GM18870 (cell line): ENCODE measurements around the gene IGSF21.
"Not testable (repeated sequence)": the region's sequence is repeated elsewhere in the genome, so short reads cannot be mapped to it uniquely, and the experiment has no call there.

Experiments
- ATAC-seq: cut with Tn5 transposase; IDR thresholded peaks from one replicate; pipeline ENCODE4 v1.9.1; 2021; ENCODE audit warnings: moderate library complexity; ENCODE audit not compliant: unreplicated experiment

IGSF21 gene

GRCh38 chr1:18352636-18353265 is 245.2 kb downstream of the IGSF21 start:
- no peak for ATAC-seq

DNA sequence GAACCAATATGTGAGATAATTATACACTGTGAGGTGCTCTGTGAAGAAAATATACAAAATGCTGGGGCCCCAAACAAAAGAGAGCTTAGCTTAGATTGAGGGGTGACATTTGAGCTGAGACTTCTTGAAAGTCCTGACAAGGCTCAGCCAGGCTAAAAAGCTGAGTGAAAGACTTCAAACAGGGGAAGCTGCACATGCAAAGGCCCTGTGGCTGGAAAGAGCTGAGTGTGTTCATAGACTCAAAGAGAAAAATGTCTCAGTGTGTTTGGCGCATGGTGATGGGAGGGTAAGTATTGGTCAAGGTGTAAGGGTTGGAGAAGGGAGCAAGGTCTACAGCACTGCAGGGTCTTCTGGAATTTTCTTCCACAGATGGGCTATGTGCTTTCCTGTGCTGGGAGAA is 245.9 kb downstream of the IGSF21 start:
- no peak for ATAC-seq

GRCh38 chr1:18353992-18354391 is 246.4 kb downstream of the IGSF21 start:
- ATAC-seq = no peak

- ATAC-seq = no peak
These were observed 247.0 kb downstream of the IGSF21 start for GRCh38 chr1:18354612-18355011.

DNA sequence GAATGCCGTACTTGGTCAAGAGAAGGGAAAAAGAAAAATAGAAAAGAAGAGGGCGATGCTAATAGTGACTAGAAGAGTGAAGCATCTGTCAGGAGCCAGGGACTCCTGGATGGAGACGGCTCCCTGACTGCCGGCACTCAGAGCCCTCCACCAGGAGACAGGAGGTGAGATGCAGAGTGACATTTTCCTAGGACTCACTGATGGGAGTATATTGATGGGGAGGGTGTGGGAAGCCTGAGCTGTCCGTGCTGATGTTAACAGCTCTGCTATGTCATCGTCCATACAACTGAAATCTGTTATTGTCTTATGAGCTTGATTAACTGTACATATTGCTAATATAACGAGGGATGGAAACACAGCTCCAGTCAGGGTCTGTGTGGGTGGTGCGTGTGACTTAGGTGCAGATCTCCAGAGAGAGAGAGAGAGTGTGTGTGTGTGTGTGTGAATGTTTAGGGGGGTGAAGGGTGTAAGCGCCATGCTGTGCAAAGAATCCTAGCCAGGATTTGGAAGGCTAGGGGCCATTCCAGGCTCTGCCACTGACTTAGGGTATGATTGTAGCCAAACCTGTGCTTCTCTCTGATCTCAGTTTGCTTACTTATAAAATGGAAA is 250.1 kb downstream of the IGSF21 start:
- ATAC-seq = no peak

GRCh38 chr1:18358600-18358999 is 251.0 kb downstream of the IGSF21 start:
- no peak for ATAC-seq

GRCh38 chr1:18360251-18360650 is 252.7 kb downstream of the IGSF21 start:
- ATAC-seq = no peak

DNA sequence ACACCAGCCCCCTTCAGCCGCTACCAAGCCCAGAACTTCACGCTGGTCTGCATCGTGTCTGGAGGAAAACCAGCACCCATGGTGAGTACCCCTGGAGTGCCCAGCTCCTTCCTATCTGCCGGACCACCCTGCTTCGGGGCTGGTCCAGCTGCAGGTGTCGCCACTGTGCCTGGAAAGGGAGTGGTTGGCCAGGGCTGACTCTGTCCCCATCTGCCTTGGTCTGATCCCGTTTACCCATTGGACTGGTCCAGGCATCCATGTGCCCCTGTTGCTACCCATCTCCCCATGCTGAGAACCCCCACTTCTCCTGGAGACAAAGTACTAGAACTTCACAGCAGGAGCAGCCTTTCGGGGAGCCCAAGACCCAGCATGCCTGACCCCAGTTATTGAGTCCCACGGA is 254.6 kb downstream of the IGSF21 start:
- no peak for ATAC-seq

GRCh38 chr1:18363436-18363835 is 255.8 kb downstream of the IGSF21 start:
- ATAC-seq = no peak

DNA sequence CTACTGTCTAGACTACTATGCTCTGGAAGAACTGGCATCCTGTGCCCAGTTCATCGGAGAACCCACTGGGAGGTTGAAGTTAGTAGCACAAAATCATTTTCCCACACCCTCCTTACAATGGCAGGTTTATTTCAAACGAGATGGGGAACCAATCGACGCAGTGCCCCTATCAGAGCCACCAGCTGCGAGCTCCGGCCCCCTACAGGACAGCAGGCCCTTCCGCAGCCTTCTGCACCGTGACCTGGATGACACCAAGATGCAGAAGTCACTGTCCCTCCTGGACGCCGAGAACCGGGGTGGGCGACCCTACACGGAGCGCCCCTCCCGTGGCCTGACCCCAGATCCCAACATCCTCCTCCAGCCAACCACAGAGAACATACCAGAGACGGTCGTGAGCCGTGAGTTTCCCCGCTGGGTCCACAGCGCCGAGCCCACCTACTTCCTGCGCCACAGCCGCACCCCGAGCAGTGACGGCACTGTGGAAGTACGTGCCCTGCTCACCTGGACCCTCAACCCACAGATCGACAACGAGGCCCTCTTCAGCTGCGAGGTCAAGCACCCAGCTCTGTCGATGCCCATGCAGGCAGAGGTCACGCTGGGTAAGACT is 257.6 kb downstream of the IGSF21 start:
- no peak for ATAC-seq

- ATAC-seq = not testable (repeated sequence)
These were observed 264.9 kb downstream of the IGSF21 start for GRCh38 chr1:18372505-18372904.

DNA sequence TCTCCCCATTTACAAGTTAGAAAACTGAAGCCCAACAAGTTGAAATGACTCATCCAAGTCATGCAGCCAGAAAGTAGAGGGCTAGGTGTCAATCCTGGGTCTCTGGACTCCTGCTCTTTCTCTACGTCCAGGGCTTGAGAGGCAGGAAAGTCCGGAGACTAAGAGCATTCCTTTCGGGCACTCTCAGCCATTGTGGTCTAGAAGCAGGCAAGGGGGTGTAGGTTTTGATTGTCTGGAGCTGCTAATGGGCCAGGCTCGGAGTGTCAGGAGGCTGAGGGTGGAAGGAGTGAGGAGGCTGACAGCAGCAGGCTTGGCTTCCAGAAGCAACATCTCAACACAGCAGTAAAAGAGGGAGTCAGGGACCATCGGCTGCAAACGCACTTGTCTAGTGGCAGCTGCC is 265.6 kb downstream of the IGSF21 start:
- no peak for ATAC-seq

- no peak for ATAC-seq
These were observed 266.4 kb downstream of the IGSF21 start for GRCh38 chr1:18373882-18374493.

DNA sequence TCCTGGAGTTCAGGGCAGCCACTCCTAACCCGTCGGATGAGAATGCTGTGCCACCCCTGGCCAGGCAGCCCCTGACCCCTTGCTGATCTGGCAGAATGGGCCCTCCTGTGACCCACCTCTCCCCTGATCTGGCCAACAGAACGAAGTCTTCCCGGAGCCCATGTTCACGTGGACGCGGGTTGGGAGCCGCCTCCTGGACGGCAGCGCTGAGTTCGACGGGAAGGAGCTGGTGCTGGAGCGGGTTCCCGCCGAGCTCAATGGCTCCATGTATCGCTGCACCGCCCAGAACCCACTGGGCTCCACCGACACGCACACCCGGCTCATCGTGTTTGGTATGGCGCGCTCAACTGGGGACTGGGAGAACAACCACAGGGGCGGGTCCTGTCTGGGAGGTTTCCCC is 269.1 kb downstream of the IGSF21 start:
- no peak for ATAC-seq

DNA sequence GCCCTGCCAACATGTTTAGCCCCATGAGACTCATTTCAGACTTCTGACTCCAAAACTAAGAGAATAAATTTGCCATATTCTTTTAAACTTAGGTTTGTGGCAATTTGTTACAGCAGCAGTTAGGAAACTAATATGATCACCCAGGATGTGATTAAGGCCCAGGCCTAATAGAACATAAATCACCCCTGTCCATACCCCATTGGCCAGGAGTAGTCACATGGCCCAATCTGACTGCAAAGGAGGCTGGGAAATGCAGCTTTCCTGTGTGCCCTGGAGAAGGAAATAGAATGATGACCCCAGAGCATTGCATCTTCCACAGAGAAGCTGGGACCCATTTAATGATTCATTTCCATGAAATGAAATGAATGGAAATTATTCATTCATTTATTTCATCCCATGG is 272.7 kb downstream of the IGSF21 start:
- no peak for ATAC-seq

GRCh38 chr1:18384059-18384458 is 276.5 kb downstream of the IGSF21 start:
- no peak for ATAC-seq

GRCh38 chr1:18384471-18384870 is 276.9 kb downstream of the IGSF21 start:
- ATAC-seq = no peak

GRCh38 chr1:18385239-18385790 is 277.7 kb downstream of the IGSF21 start:
- no peak for ATAC-seq

GRCh38 chr1:18386591-18386990 is 279.0 kb downstream of the IGSF21 start:
- no peak for ATAC-seq

DNA sequence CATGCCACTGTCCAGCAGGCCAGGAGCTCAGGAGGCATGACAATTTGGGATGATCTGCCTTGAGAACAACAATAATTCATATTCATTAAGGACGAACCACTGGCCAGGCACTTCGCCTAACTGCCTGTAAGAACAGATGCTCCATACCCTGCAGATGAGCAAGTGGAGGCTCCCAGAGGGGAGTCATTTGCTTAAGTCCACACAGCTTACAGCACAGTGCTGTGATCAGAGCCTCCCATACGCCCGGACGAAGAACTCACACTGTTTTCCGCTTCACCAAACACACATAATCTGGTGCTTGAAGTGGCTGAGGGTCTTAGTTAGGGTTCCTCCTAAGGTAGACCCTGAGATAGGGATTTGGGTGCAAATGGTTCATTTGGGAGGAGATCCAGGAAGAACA is 279.7 kb downstream of the IGSF21 start:
- ATAC-seq = no peak

DNA sequence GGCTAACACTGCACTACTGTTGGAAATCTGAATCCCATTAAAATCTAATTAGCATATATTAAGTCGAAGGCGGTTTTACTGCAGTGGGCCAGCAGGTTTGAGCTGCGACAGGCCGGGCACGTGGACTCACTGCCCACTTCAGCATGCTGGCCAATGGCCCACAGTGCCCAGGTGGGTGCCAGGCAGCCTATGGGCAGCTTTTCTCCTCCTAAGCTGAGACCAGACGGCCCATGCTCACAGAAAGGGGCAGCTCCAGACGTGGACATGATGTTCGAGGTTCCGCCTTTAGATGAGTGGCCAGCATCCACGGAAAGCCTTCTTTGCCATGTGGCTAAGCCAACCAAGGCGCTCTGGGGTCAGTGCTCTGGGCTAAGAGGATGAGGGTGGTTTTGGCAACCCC is 283.4 kb downstream of the IGSF21 start:
- no peak for ATAC-seq
